Keratinocyte (primary cell): ENCODE results near the gene ABCB9. TPM values are rescaled to one million over a fixed set of nuclear protein-coding genes. Genes with fewer than 3 reads are reported as not detected.

Experiments
- DNase-seq: peaks from one replicate; pipeline ENCODE4 v3.0.0-alpha.2; 2011; ENCODE audit warnings: low read depth, missing footprints, low spot score
- FAIRE-seq: peaks from 2 replicates; lab custom pipeline; 2011; peaks lifted over from hg19 to GRCh38; lab: Jason Lieb, UNC
- H2AFZ ChIP-seq: 2 replicates; pipeline ENCODE4 v1.6.0; 2012; ENCODE audit warnings: low read length, control low read depth, inconsistent platforms; ENCODE audit not compliant: control insufficient read depth
- H3K27ac ChIP-seq: 2 replicates; pipeline ENCODE4 v1.5.1; 2011; ENCODE audit warnings: low read length; ENCODE audit not compliant: control insufficient read depth, insufficient read depth
- H3K27me3 ChIP-seq: 3 replicates; pipeline ENCODE4 v1.6.0; 2011; ENCODE audit warnings: low read length; ENCODE audit not compliant: control insufficient read depth, insufficient read depth; ENCODE audit errors: extremely low read depth
- H3K36me3 ChIP-seq, 2 experiments: 2 replicates in 1 of 2; 3 replicates in 1 of 2; pipeline ENCODE4 v1.5.1; 2011; ENCODE audit warnings: low read length in 2 of 2, mild to moderate bottlenecking in 1 of 2; ENCODE audit not compliant: control insufficient read depth in 2 of 2, insufficient read depth in 2 of 2; ENCODE audit errors: extremely low read depth in 1 of 2
- H3K4me1 ChIP-seq: 3 replicates; pipeline ENCODE4 v1.5.1; 2011; ENCODE audit warnings: low read length; ENCODE audit not compliant: control insufficient read depth, insufficient read depth; ENCODE audit errors: extremely low read depth
- H3K4me2 ChIP-seq: 3 replicates; pipeline ENCODE4 v1.6.0; 2011; ENCODE audit warnings: low read depth, low read length; ENCODE audit not compliant: control insufficient read depth, insufficient read depth; ENCODE audit errors: extremely low read depth
- H3K4me3 ChIP-seq, 3 experiments: fragments of 200-600 bp in 1 of 3; sonication (generic) in 1 of 3; 2 replicates in 2 of 3; 3 replicates in 1 of 3; pipeline ENCODE4 v1.5.1; 2011 to 2016; ENCODE audit warnings: low read length in 3 of 3, mild to moderate bottlenecking in 3 of 3, control low read depth in 2 of 3, inconsistent platforms in 1 of 3, low read depth in 1 of 3, mixed read lengths in 1 of 3, mixed run types in 1 of 3, moderate library complexity in 1 of 3; ENCODE audit not compliant: control insufficient read depth in 2 of 3, insufficient read depth in 2 of 3; ENCODE audit errors: extremely low read depth in 1 of 3
- H3K79me2 ChIP-seq: 2 replicates; pipeline ENCODE4 v1.6.0; 2012; ENCODE audit warnings: low read length; ENCODE audit not compliant: control insufficient read depth, insufficient read depth
- H3K9ac ChIP-seq: 3 replicates; pipeline ENCODE4 v1.6.0; 2011; ENCODE audit warnings: low read length; ENCODE audit not compliant: control insufficient read depth, insufficient read depth; ENCODE audit errors: extremely low read depth
- H3K9me1 ChIP-seq: 3 replicates; pipeline ENCODE4 v1.6.0; 2011; ENCODE audit warnings: low read length; ENCODE audit not compliant: control insufficient read depth, insufficient read depth; ENCODE audit errors: extremely low read depth
- H3K9me3 ChIP-seq: 2 replicates; pipeline ENCODE4 v1.5.1; 2012; ENCODE audit warnings: low read depth, low read length; ENCODE audit not compliant: control insufficient read depth
- H4K20me1 ChIP-seq: 3 replicates; pipeline ENCODE4 v1.6.0; 2011; ENCODE audit warnings: low read length; ENCODE audit not compliant: control insufficient read depth, insufficient read depth; ENCODE audit errors: extremely low read depth
- CTCF ChIP-seq, 3 experiments: IDR thresholded peaks in 1 of 3; conservative IDR thresholded peaks in 1 of 3; optimal IDR thresholded peaks in 1 of 3; 2 replicates in 2 of 3; 3 replicates in 1 of 3; pipeline versions ENCODE3 to v1.5.1; 2011; ENCODE audit warnings: low read length in 3 of 3, mild to moderate bottlenecking in 3 of 3, moderate library complexity in 2 of 3, control low read depth in 1 of 3, inconsistent platforms in 1 of 3; ENCODE audit not compliant: insufficient read depth in 2 of 3; ENCODE audit errors: extremely low read depth in 1 of 3
- EZH2 ChIP-seq: IDR thresholded peaks from one replicate; pipeline ENCODE4 v1.6.1; 2012; ENCODE audit warnings: inconsistent platforms, mild to moderate bottlenecking, low read length, moderate library complexity
- dilution Hi-C: fragments of 300-500 bp; cut with MboI; formaldehyde crosslinking; loops from one replicate; pipeline ENCODE4 v1.7.0; 2020; ENCODE audit warnings: low sequenced_read_pairs; ENCODE audit not compliant: extremely low pct_ligation_motif_present
- polyA plus RNA-seq, 5 experiments: library from polyadenylated mRNA; depleted of rRNA in 3 of 5; stranded (reverse) in 3 of 5; stranded (forward) in 1 of 5; unstranded in 1 of 5; fragments of >200 nt; gene quantifications; 1 replicate in 1 of 5; 2 replicates in 3 of 5; 3 replicates in 1 of 5; pipeline versions ENCODE4 v1.2.1 to v1.2.3, GENCODE V29; 2011 to 2012; ENCODE audit warnings: missing spikeins in 2 of 5, low read depth in 1 of 5, low replicate concordance in 1 of 5

Gene ABCB9
- polyA plus RNA-seq, 1 donor (not counting 4 experiments of a cell fraction or from before 2014, with no cell fraction given) = 4.0 TPM

GRCh38 chr12:122896662-122897061 lies 69.6 kb downstream of the ABCB9 start:
- H3K27ac ChIP-seq = no peak overlapping the region
- DNase-seq = no peak
- no peak overlapping the region for H2AFZ ChIP-seq
- no peak overlapping the region for H3K4me2 ChIP-seq
- no peak for FAIRE-seq
- H3K79me2 ChIP-seq = peaks cover 41% of the 10 kb centered on the region
- H3K4me3 ChIP-seq = no peak overlapping the region
- dilution Hi-C loops = no loop called here
- no peak overlapping the region for H3K9ac ChIP-seq
- peaks cover 50% of the 10 kb centered on the region for H3K4me1 ChIP-seq
- H3K36me3 ChIP-seq = peaks cover 0 to 13% of the 10 kb centered on the region in 2 experiments
- H3K27me3 ChIP-seq = no peaks in the 10 kb centered on the region
- H3K9me3 ChIP-seq = no peaks in the 10 kb centered on the region
- H3K9me1 ChIP-seq = no peaks in the 10 kb centered on the region
- H4K20me1 ChIP-seq = no peaks in the 10 kb centered on the region
- TF ChIP-seq EZH2 (no peak), CTCF (optimal IDR thresholded peaks at IDR 0.05 in 1 of 3, IDR thresholded peaks at IDR 0.05 in 1 of 3, conservative IDR thresholded peaks at IDR 0.05 in 1 of 3; ENCODE audit: extremely low read depth in 1 of 3, insufficient read depth in 2 of 3, low read length in 3 of 3) (no peak)

DNA sequence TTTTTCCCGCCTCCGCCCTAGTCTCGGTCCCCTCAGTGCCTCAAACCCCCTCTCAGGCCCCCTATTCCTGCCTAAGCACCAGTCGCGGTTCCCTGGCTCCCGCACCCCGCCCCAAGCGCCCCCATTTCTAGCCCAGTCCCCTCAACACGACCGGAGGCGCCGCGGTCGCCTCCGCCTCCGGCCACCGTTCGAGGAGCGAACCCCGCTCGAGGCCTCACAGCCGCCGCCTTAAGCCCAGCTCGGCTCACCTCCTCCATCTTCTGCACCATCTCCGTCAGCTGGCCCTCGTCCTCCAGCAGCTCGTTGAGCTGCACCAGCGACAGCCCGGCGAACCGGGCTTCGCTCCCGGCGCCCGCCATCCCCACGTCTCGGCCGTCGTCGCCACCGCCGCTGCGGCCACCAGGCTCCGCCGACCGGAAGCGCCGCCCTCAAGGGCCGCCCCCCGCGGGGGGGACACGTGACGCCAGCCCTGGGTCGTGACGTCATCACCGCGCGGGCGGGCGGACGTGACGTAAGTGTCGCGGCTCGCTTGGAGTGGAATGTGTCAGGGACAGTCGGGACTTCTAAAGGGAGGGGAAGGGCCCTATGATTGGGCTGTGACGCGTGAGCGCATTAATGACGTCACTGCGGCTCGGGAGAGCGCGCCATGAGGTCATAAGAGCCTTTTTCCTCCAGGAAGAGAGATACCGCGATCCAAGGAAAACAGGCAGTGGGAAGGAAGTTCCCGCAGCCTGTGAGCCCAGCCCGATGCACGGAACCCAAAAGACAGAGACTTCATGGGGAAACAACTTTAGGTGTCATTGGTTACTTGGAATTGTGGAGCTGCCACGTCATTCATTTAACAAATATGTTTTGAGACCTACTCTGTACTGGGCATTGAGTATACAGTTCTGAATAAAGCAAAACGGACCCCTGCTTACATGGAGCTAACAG lies 70.3 kb downstream of the ABCB9 start, which contains the start of gene VPS37B:
VPS37B (minus strand) TSS at position 421 of the 933 bp plus-strand sequence; CDS start at position 359, 62 bp downstream.
- peaks cover 57% of the 10 kb centered on the region for H3K4me1 ChIP-seq
- H3K27ac ChIP-seq = peak within 1 kb of the TSS; percentile 99
- H3K27me3 ChIP-seq = no peaks in the 10 kb centered on the region
- dilution Hi-C loops = no loop called here
- H3K9me1 ChIP-seq = no peaks in the 10 kb centered on the region
- peaks cover 0 to 13% of the 10 kb centered on the region in 2 experiments for H3K36me3 ChIP-seq
- H3K4me3 ChIP-seq = peak within 1 kb of the TSS; percentile 81 to 91 (median 84)
- no peak for DNase-seq
- H3K9ac ChIP-seq = peak within 1 kb of the TSS; percentile 99
- H2AFZ ChIP-seq = no peak within 1 kb of the TSS
- no peaks in the 10 kb centered on the region for H4K20me1 ChIP-seq
- peaks cover 48% of the 10 kb centered on the region for H3K79me2 ChIP-seq
- H3K4me2 ChIP-seq = peak within 1 kb of the TSS; percentile 98
- no peak for TF ChIP-seq CTCF (optimal IDR thresholded peaks at IDR 0.05 in 1 of 3, IDR thresholded peaks at IDR 0.05 in 1 of 3, conservative IDR thresholded peaks at IDR 0.05 in 1 of 3; ENCODE audit: extremely low read depth in 1 of 3, insufficient read depth in 2 of 3, low read length in 3 of 3)
- no peak for TF ChIP-seq EZH2
- FAIRE-seq = no peak
- no peaks in the 10 kb centered on the region for H3K9me3 ChIP-seq
